H9 (cell line): Measurements from ENCODE around the gene SUPT3H. TPM values are rescaled to one million over a fixed set of nuclear protein-coding genes. Genes with fewer than 3 reads are reported as not detected.

Experiments
- DNase-seq: peaks from one replicate; pipeline ENCODE4 v3.0.0-alpha.2; 2017
- H2AFZ ChIP-seq: one replicate; pipeline ENCODE4 v1.6.1; 2013; ENCODE audit warnings: mild to moderate bottlenecking, low read length, control low read depth, moderate library complexity
- H2AK5ac ChIP-seq: 2 replicates; pipeline ENCODE4 v1.6.1; 2013; ENCODE audit warnings: low read length, control low read depth, mixed read lengths; ENCODE audit not compliant: insufficient read length
- H2BK120ac ChIP-seq: one replicate; pipeline ENCODE4 v1.6.1; 2013; ENCODE audit warnings: low read depth, mild to moderate bottlenecking, low read length, control low read depth, inconsistent platforms; ENCODE audit not compliant: poor library complexity, severe bottlenecking
- H2BK12ac ChIP-seq: 2 replicates; pipeline ENCODE4 v1.6.1; 2013; ENCODE audit warnings: low read length, control low read depth, mixed read lengths, low read depth; ENCODE audit not compliant: insufficient read length
- H2BK15ac ChIP-seq: 2 replicates; pipeline ENCODE4 v1.6.1; 2013; ENCODE audit warnings: low read depth, low read length, control low read depth
- H2BK20ac ChIP-seq: one replicate; pipeline ENCODE4 v1.6.1; 2013; ENCODE audit warnings: low read depth, mild to moderate bottlenecking, low read length, control low read depth, inconsistent platforms; ENCODE audit not compliant: poor library complexity, severe bottlenecking
- H2BK5ac ChIP-seq: 2 replicates; pipeline ENCODE4 v1.6.1; 2013; ENCODE audit warnings: low read length, control low read depth, mixed read lengths; ENCODE audit not compliant: insufficient read length
- H3K14ac ChIP-seq: 2 replicates; pipeline ENCODE4 v1.6.1; 2013; ENCODE audit warnings: low read length, control low read depth; ENCODE audit not compliant: insufficient read depth
- H3K18ac ChIP-seq: 2 replicates; pipeline ENCODE4 v1.6.1; 2013; ENCODE audit warnings: low read depth, mild to moderate bottlenecking, mixed read lengths, low read length, control low read depth; ENCODE audit not compliant: insufficient read length
- H3K23ac ChIP-seq: 2 replicates; pipeline ENCODE4 v1.6.1; 2013; ENCODE audit warnings: low read length, control low read depth, mixed read lengths, low read depth; ENCODE audit not compliant: insufficient read length
- H3K23me2 ChIP-seq: 2 replicates; pipeline ENCODE4 v1.6.1; 2013; ENCODE audit warnings: low read depth, mild to moderate bottlenecking, mixed read lengths, low read length, control low read depth; ENCODE audit not compliant: insufficient read length, poor library complexity, severe bottlenecking
- H3K27ac ChIP-seq: 2 replicates; pipeline ENCODE4 v1.5.1; 2013; ENCODE audit warnings: low read length, control low read depth, mixed read lengths, low read depth; ENCODE audit not compliant: insufficient read length
- H3K27me3 ChIP-seq: 2 replicates; pipeline ENCODE4 v1.6.1; 2013; ENCODE audit warnings: low read length, control low read depth, inconsistent platforms; ENCODE audit not compliant: insufficient read depth
- H3K4ac ChIP-seq: 2 replicates; pipeline ENCODE4 v1.6.1; 2013; ENCODE audit warnings: low read depth, mild to moderate bottlenecking, control low read depth, inconsistent platforms, low read length, moderate library complexity
- H3K4me1 ChIP-seq: 2 replicates; pipeline ENCODE4 v1.6.1; 2013; ENCODE audit warnings: low read length, control low read depth, inconsistent platforms; ENCODE audit not compliant: insufficient read depth
- H3K4me2 ChIP-seq: 2 replicates; pipeline ENCODE4 v1.6.1; 2013; ENCODE audit warnings: low read length, control low read depth, mixed read lengths; ENCODE audit not compliant: insufficient read length, insufficient read depth
- H3K56ac ChIP-seq: 2 replicates; pipeline ENCODE4 v1.6.1; 2013; ENCODE audit warnings: low read depth, mild to moderate bottlenecking, mixed read lengths, low read length, control low read depth; ENCODE audit not compliant: insufficient read length
- H3K79me1 ChIP-seq: 2 replicates; pipeline ENCODE4 v1.6.1; 2013; ENCODE audit warnings: low read depth, mild to moderate bottlenecking, moderate library complexity, low read length, control low read depth, inconsistent platforms; ENCODE audit not compliant: insufficient read depth, poor library complexity, severe bottlenecking
- H3K79me2 ChIP-seq: 2 replicates; pipeline ENCODE4 v1.6.1; 2013; ENCODE audit warnings: low read length, control low read depth, inconsistent platforms; ENCODE audit not compliant: insufficient read depth
- H3K9ac ChIP-seq: 2 replicates; pipeline ENCODE4 v1.6.1; 2013; ENCODE audit warnings: low read length, control low read depth, mixed read lengths; ENCODE audit not compliant: insufficient read length; ENCODE audit errors: extremely low read depth
- H3K9me3 ChIP-seq: one replicate; pipeline ENCODE4 v1.6.1; 2013; ENCODE audit warnings: low read depth, low read length, inconsistent platforms; ENCODE audit not compliant: control insufficient read depth
- H3T11ph ChIP-seq: one replicate; pipeline ENCODE4 v1.6.1; 2013; ENCODE audit warnings: mild to moderate bottlenecking, low read length, control low read depth, inconsistent platforms
- H4K20me1 ChIP-seq: one replicate; pipeline ENCODE4 v1.6.1; 2013; ENCODE audit not compliant: control insufficient read depth, insufficient read length, insufficient read depth
- H4K5ac ChIP-seq: 2 replicates; pipeline ENCODE4 v1.6.1; 2013; ENCODE audit warnings: low read depth, mild to moderate bottlenecking, mixed read lengths, low read length, control low read depth; ENCODE audit not compliant: insufficient read length
- H4K8ac ChIP-seq: replicated peaks from 2 replicates; pipeline ENCODE4 v1.6.1; 2013; ENCODE audit warnings: low read length, control low read depth, mixed read lengths, low read depth; ENCODE audit not compliant: insufficient read length
- H4K91ac ChIP-seq: 2 replicates; pipeline ENCODE4 v1.6.1; 2013; ENCODE audit warnings: low read depth, mild to moderate bottlenecking, moderate library complexity, mixed read lengths, low read length, control low read depth; ENCODE audit not compliant: insufficient read length
- H3K27ac Mint-ChIP-seq, 3 experiments: 2 replicates in 2 of 3; 3 replicates in 1 of 3; pipeline ENCODE4 v1.8.0; 2020 to 2021; ENCODE audit warnings: mixed read lengths in 3 of 3, mild to moderate bottlenecking in 1 of 3, moderate library complexity in 1 of 3
- H3K27me3 Mint-ChIP-seq: 2 replicates; pipeline ENCODE4 v1.8.0; 2021; ENCODE audit warnings: low read depth, mild to moderate bottlenecking, moderate library complexity, mixed read lengths
- H3K36me3 Mint-ChIP-seq, 3 experiments: 2 replicates in 2 of 3; 3 replicates in 1 of 3; pipeline ENCODE4 v1.8.0; 2020 to 2021; ENCODE audit warnings: low read depth in 3 of 3, mixed read lengths in 3 of 3; ENCODE audit not compliant: insufficient read depth in 1 of 3
- H3K4me1 Mint-ChIP-seq, 2 experiments: 2 replicates each; pipeline ENCODE4 v1.8.0; 2020; ENCODE audit warnings: mixed read lengths in 2 of 2
- H3K4me3 Mint-ChIP-seq, 2 experiments: 2 replicates in 1 of 2; 3 replicates in 1 of 2; pipeline ENCODE4 v1.8.0; 2020 to 2021; ENCODE audit warnings: mild to moderate bottlenecking in 2 of 2, mixed read lengths in 2 of 2, moderate library complexity in 1 of 2
- H3K9me3 Mint-ChIP-seq, 2 experiments: 2 replicates in 1 of 2; 3 replicates in 1 of 2; pipeline ENCODE4 v1.8.0; 2020; ENCODE audit warnings: mild to moderate bottlenecking in 2 of 2, mixed read lengths in 2 of 2, moderate library complexity in 1 of 2
- CTCF ChIP-seq: fragments of 200-600 bp; sonication (generic); conservative IDR thresholded peaks from 3 replicates; pipeline ENCODE4 v1.8.0; 2021; ENCODE audit warnings: antibody characterized with exemption, mild to moderate bottlenecking
- WGBS: extraction: QIAGEN DNeasy Blood & Tissue Kit; methylation state at CpG from one replicate; pipeline ENCODE4 v1.1.7; 2013; ENCODE audit warnings: missing lambda C conversion rate, low lambda C conversion rate, mixed read lengths; ENCODE audit not compliant: insufficient read length; ENCODE audit errors: extremely low coverage; 5-methylcytosine and 5-hydroxymethylcytosine counted together
- total RNA-seq: library from RNA; stranded (reverse); gene quantifications from 2 replicates; pipeline ENCODE4 v1.2.1, GENCODE V29; 2021

Gene SUPT3H
- total RNA-seq, 1 experiment from 2014 or later: 22.5 TPM

GRCh38 chr6:44954281-44954680, 423.5 kb downstream of the SUPT3H start:
- Histone ChIP-seq H3K9me3 (no peaks in the 10 kb centered on the region), H2BK120ac (no peak overlapping the region), H4K20me1 (no peaks in the 10 kb centered on the region), H2BK12ac (no peak overlapping the region), H2AK5ac (no peak overlapping the region), H4K91ac (no peak overlapping the region), H3K4me2 (no peak overlapping the region), H2AFZ (no peak overlapping the region), H3T11ph (no peak overlapping the region), H3K9ac (no peak overlapping the region), H3K4me1 (no peaks in the 10 kb centered on the region; the same call in 1 of the 2 replicates), H4K8ac (no peak overlapping the region), H2BK5ac (no peak overlapping the region), H2BK15ac (no peak overlapping the region), H3K23ac (no peak overlapping the region), H2BK20ac (no peak overlapping the region), H3K18ac (no peak overlapping the region), H3K79me2 (no peaks in the 10 kb centered on the region), H3K23me2 (no peaks in the 10 kb centered on the region), H4K5ac (no peak overlapping the region), H3K56ac (no peak overlapping the region), H3K27ac (no peak overlapping the region), H3K27me3 (no peaks in the 10 kb centered on the region), H3K14ac (no peak overlapping the region), H3K79me1 (no peaks in the 10 kb centered on the region), H3K4ac (no peak overlapping the region)
- no peak for TF ChIP-seq CTCF
- no peak overlapping the region for H3K27ac Mint-ChIP-seq
- no peak overlapping the region for H3K4me3 Mint-ChIP-seq
- DNase-seq: no peak
- H3K27me3 Mint-ChIP-seq: no peaks in the 10 kb centered on the region
- H3K9me3 Mint-ChIP-seq: peaks cover 15 to 18% of the 10 kb centered on the region in 2 experiments; a peak in 4 of 5 replicates
- WGBS: no CpG with 5 or more reads among the region's 4 CpGs
- 0 out of 4 replicates have a peak, but pooled peaks cover 2 to 4% of the 10 kb centered on the region in 2 experiments for H3K4me1 Mint-ChIP-seq
- peaks cover 16 to 20% (median 18%) of the 10 kb centered on the region in 3 experiments for H3K36me3 Mint-ChIP-seq
